GM18517 (cell line): ENCODE data around the gene BAG1.

Experiments used
- ATAC-seq: cut with Tn5 transposase; IDR thresholded peaks from one replicate; pipeline ENCODE4 v1.9.1; 2021; ENCODE audit warnings: mild to moderate bottlenecking, moderate library complexity; ENCODE audit not compliant: unreplicated experiment

BAG1 gene

GRCh38 chr9:33264473-33265177 is at the start of gene BAG1, which contains the start of gene CHMP5:
TSS of gene BAG1 (minus strand) at chr9:33264708.
TSS of gene CHMP5 (plus strand) at chr9:33265049. CDS start at chr9:33265079, 30 bp downstream.
- ATAC-seq = peak; percentile 84

- ATAC-seq = no peak
Observed at GRCh38 chr9:33311953-33312352, 47.4 kb upstream of the BAG1 start.

GRCh38 chr9:33310748-33311147 is 46.2 kb upstream of the BAG1 start:
- no peak for ATAC-seq

GRCh38 chr9:33309903-33310302 is 45.4 kb upstream of the BAG1 start:
- no peak for ATAC-seq

- no peak for ATAC-seq
Observed at GRCh38 chr9:33307067-33307466, 42.6 kb upstream of the BAG1 start.

- no peak for ATAC-seq
Observed at GRCh38 chr9:33306037-33306436, 41.5 kb upstream of the BAG1 start.

- ATAC-seq = no peak
Observed at GRCh38 chr9:33304362-33304761, 39.9 kb upstream of the BAG1 start.

GRCh38 chr9:33300546-33300945 is 36.0 kb upstream of the BAG1 start:
- ATAC-seq = no peak

GRCh38 chr9:33297432-33297831 is 32.9 kb upstream of the BAG1 start:
- peak; percentile 94 for ATAC-seq

- peak; percentile 52 for ATAC-seq
Observed at GRCh38 chr9:33295571-33295970, 31.1 kb upstream of the BAG1 start.

GRCh38 chr9:33294670-33295432 is 30.3 kb upstream of the BAG1 start:
- ATAC-seq = no peak

GRCh38 chr9:33293782-33294181 is 29.3 kb upstream of the BAG1 start:
- ATAC-seq = no peak

GRCh38 chr9:33291901-33292300 is 27.4 kb upstream of the BAG1 start:
- ATAC-seq = no peak

- peak; percentile 0 for ATAC-seq
Observed at GRCh38 chr9:33291031-33291397, 26.5 kb upstream of the BAG1 start.

- peak; percentile 87 for ATAC-seq
Observed at GRCh38 chr9:33290247-33291030, 25.9 kb upstream of the BAG1 start, which contains the start of gene NFX1. TSS of gene NFX1 (plus strand) at chr9:33290516. CDS start at chr9:33290573, 57 bp downstream.

GRCh38 chr9:33289936-33290246 is 25.4 kb upstream of the BAG1 start:
- ATAC-seq = no peak

- ATAC-seq = no peak
Observed at GRCh38 chr9:33289496-33289895, 25.0 kb upstream of the BAG1 start.

GRCh38 chr9:33288828-33289483 is 24.4 kb upstream of the BAG1 start:
- ATAC-seq = no peak

GRCh38 chr9:33288235-33288634 is 23.7 kb upstream of the BAG1 start:
- ATAC-seq = no peak

GRCh38 chr9:33287087-33287490 is 22.6 kb upstream of the BAG1 start:
- ATAC-seq = no peak

GRCh38 chr9:33285502-33285901 is 21.0 kb upstream of the BAG1 start:
- no peak for ATAC-seq
